ENCODE data around the gene CABP4. TPM values are rescaled to one million over a fixed set of nuclear protein-coding genes. Genes with fewer than 3 reads are reported as not detected.

CABP4 gene
- polyA plus RNA-seq, 1 donor, result 1.0 TPM

DNA sequence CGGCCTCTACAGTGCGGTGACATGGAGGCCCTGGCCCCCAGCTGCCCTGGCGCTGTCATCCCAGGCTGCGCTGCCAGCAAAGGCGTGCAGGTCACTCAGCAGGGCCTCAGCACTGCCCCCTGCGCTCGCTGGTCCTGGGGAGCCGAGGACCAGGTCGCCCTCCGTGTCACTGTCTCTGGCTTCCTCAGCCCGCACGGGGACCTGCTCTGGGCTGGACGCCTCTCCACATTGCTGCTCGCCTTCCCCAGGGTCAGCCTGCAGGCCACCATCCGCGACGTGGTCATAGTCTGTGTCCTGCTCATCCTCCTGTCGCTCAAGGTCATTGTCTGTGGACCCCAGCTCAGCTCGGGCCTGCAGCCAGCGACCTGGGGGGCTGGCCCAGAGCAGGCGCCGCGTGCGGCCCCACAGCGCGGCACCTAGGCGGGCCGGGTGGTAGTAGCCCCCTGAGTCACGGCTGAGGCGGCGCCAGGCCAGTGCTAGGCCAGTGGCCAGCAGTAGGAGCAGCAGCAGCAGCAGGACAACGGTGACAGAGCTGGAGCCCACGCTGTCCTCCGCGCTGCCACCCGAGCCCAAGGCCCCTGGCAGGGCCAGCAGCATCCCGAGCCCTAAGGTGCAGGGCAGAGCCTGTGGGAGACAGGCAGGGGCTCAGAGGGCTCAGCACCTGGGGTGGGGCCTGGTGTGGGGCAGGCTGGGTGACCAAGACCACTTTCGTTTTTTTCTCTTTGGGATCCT lies 19.3 kb upstream of the CABP4 start:
- no peak for DNase-seq

DNA sequence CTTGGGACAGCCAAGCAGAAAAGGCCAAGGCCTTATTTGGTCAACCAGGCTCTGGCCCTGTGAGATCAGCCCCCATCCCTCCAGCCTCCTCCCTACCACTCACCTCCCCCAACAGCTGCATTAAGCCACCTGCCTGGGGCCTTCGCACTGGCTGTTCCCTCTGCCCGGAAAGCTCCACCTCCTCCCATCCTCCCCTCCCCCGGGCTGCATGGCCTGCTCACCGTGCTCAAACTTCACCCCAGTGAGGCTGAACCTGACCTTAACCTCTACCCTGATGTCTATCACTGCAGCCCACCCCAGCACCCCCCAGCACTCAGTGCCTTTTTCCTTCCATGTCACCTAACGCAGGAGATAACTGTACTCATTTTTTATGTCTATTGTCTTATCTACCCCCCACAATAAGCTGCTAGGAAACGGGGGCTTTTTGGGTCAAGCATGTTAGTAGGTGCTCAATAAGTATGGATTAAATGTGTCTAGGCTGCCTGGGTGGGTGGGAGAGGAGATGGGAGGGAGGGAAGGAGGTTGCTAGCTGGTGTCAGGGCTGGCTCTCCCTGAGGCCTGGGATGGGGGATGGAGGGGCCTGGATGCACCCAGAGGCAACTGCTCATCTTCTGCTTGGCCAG lies 18.6 kb upstream of the CABP4 start:
- no peak for DNase-seq

DNA sequence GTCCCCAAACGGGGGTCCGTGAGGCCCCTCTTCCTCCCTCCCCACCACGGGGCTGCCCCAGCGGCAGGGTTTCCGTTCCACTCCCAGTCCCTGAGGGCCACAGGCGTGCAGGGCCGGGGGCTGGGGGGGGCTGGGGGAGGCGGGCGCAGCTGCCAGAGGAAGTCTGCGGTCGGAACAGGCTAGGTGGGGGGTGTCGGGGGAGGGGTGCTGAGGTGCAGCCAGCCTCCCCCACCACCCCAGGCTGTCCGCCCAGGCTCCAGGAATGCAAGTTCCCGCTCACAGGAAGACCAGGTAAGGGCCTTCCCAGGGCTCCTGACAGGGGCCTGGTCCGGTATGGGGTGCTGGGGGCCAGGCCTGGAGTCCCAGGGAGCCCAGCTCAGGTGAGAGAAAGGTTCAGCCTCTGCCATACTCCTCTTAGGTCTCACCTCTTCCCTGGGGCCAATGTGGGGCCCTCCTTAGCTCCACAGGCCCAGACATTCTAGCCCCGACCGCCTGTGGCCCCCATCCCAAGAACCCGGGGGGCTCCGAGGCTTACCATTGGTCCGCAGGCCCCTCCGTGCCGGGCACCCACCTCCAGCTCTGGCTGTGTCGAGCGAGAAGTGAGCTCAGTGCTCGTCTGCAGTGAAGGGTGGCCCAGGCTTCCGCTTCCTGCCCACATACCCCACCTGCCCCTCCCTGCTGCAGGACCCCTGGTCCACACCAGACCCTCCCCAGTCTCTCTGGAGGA lies 17.9 kb upstream of the CABP4 start, which contains the start of gene PTPRCAP:
Gene PTPRCAP (minus strand): TSS at position 601 of the 727 bp plus-strand sequence. CDS start 63 bp downstream, at position 538.
- no peak for DNase-seq

DNA sequence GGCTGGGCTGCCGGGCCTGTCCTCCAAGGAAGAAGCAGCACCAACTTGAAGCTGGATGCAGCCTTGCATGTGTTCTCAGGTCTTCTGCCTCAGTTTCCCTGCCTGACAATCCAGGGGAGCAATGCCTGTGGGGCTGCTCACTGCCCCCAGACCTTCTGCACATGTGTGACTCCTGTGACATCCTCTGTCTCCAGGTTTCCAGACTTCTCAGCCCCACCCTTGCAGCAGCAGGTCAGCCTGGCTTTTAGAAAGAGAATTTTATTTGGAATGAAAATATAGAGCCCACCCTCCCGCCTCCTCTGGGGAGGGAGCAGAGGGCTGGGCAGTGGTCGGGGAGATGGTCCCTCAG lies 17.4 kb upstream of the CABP4 start:
- no peak for DNase-seq

DNA sequence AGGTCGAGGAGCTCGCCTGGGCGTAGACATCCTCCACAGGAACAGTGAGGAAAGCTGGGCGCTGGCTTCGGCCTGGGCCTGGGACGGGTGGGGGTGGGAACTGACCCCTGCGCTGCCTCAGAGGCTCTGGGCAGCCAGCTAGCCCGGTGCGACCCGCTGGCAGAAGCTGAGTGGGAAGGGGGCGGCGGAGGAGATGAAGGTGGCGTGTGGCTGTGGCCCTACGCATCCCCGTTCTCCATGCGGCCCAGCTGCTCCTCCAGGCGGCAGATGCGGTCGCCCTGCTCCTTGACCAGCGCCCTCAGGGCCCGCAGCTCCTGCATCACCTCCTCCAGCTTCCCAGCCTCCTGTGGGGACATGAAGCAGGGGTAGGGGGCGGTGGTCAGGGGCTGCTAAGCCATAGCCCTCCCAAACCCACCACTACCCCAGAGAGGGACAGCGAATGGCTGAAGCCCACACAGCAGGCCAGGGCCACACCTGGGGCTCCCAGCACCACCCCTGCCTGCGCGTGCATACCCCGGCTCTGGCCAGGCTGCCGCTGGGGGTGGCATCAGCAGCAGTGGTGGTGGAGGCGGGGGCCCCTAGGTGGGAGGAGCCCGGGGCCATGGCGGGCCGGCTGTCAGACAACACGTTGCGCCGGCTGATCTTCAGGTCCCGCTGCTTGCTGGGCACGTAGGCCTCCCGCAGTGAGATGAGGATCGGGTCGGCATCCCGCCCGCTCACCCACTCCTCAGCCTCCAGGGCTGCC lies 16.8 kb upstream of the CABP4 start:
- DNase-seq, result no peak

DNA sequence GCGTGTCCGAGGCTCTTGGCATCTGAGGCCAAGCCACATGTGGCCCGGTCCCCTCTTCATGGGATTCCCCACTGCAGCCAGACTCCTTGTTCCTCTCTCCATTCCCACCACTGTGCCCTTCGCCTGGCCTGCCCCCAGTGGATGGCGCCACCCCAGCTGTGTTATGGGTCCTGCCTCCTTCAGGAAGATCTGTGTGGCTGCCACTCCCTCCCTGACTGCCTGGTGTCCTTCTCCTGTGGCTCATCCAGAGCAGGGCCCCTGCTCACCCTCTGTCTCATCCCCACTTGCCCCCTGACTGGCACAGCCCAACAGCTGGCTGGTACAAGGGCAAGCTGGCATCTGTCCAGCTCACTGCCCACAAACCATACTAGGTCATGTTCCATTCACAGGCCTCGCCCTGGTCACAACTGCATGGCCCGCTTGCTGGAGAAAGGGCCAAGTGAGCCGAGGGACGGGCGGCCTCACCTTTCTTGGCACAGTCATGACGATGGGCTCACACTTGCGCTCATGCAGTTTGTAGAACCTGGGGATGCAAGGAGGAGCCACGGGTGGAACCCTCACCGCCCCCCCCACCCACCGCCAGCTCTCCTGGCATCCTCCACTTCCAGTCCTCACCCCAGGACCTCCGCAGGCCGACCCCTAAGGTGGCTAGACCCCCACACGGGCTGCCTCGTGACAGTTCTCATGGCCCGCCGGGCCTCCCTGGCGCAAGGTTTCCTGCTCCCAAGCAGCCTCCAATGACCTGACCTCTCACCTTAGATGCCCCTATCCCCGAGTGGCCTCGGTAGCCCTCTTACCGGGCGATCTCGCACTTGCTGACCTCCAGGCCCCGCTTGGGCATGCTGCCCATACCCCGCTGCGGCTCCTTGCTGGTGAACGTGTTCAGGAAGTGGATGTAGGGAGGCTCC lies 15.6 kb upstream of the CABP4 start:
- no peak for DNase-seq

DNA sequence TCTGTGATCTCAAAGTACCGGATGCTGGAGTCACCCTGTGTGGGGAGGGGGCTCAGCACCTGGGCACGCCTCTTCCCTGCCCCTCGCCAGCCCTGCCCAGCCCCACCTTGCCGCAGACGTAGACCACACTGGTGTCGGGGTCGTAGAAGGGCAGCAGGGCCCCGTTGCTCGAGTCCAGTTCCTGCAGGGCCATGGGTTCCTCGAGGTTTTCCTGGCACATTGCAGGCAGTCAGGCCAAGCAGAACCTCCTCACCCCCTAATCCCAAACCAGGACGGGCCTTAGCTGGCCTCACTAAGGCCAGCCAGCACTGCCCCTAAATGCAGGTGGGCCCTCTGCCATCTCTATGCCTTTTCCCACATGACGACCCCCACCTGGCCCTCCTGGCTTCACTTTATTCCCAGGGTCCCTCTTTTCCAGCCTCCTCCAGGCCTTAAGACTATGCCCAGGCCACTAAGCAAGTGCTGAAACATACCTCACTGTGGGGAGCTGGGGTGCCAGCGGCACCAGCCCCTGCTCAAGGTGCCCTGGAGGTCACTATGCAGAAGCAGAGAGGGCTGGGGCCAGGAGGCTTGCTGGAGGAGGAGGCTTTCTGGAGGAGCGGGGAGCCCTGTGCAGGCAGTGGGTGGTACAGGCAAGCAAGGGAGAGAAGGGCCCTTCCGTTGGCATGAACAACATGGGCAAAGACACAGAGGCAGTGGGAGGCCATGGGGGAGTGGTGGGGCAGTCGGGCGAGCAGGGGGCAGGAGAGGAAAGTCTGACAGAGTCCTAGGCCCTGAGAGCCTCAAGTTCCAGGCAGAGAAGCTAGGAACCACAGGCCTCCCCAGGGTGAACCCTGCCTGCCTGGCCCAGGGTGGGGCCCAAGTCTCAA lies 14.7 kb upstream of the CABP4 start:
- DNase-seq, result no peak

DNA sequence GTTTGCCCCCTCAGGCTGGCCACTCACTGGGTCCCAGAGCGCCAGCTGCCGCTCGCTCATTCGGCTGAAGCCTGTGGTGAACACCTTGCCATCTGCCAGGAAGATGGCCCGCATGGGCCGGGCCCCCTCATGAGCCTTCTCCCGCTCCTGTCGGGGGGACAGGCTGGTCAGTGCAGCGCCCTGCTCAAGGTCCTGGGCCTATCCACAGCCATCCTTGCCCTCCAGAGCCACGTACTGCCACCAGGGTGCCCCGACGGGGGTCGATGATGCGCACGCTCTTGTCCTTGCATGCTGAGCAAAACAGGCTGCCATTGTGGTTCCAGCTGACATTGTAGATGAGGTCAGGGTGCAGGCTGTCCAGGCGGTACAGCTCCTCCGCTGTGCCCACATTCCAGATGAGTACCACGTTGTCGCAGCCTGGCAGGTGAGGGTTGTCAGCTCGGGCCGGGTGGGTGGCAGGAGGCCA lies 14.0 kb upstream of the CABP4 start:
- DNase-seq, result no peak

DNA sequence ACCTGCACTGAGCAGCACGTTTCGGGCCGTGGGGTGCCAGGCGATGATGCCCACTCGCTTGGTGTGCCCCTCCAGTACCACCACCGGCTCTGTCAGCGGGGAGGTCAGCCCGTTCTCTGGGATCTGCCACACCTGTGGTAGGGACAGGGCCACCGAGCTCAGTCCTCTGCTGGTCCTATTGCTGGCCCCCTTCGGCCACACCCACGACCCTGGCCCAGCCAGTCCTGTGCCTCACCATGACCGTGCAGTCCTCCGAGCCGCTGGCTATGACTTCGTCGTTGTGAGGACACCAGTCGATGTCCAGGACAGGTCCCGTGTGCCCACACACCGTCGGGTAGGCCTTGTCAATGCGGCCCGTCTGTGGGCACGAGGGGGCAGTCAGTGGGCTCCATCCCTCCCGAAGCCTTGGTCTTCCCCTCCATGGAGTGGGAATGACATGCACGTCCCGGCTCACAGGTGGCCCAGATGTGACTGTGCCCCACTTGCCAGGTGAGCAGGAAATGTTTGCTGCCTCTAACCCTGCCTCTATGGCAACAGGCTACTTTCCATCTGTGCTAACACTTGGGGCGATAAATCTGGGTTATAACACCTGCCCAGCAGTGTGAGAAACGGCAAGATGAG lies 13.3 kb upstream of the CABP4 start:
- no peak for DNase-seq

DNA sequence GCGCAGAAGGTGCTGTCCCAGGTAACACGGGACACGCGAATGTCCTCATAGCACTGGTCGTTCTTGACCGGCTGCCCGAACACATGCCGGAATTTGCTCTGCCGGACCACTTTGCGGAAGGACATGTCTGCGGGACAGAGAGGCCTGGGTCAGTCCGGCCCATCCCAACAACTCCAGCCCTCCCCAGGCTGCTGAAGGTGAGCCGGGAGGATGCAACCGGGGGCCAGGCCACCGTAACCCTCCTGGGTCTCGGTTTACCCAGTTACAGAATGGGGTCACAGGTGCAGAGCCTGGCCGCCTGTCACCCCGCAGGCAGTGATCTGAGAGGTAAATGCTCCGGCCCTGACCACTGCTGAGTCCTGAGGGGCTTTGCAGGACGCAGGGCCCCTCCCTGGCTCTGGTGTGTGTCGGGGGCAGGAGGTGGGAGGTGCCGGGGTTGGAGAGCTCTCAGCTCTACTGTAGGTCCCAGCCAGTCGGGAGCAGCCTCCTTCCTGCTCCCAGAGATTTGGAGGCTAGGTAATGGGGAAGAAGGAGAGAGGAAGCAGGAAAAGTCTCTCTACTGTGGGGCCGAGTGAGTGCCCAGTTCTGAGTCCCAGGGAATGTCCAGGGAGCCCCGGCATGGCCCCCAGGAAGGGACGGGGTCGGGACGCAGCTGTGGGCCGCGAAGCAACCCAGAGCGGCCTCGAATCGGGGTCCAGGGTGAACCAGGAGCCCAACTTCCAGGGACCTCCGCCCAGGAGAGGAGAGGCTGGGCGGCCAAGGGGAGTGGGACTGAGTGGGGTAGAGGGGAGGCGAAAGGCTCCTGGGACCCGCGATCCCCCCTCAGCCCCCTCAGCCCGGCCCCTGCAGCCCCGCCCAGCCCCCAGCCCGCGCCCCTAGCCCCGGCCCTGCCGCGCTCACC lies 12.4 kb upstream of the CABP4 start:
- no peak for DNase-seq

DNA sequence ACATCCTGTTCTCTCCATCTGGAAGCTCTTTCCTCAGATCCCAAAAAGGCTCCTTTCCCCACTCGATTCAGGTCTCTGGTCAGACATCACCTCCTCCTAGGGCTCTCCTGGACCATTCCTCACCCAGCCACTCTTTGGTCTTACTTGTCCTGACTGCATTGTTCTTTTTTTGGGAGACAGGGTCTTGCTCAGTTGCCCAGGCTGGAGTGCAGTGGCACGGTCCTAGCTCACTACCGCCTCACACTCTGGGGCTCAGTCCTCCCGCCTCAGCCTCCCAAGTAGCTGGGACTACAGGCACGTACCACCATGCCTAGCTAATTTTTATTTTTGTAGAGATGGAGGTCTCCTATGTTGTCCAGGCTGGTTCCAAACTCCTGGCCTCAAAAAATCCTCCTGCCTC lies 9.6 kb upstream of the CABP4 start:
- DNase-seq, result no peak

DNA sequence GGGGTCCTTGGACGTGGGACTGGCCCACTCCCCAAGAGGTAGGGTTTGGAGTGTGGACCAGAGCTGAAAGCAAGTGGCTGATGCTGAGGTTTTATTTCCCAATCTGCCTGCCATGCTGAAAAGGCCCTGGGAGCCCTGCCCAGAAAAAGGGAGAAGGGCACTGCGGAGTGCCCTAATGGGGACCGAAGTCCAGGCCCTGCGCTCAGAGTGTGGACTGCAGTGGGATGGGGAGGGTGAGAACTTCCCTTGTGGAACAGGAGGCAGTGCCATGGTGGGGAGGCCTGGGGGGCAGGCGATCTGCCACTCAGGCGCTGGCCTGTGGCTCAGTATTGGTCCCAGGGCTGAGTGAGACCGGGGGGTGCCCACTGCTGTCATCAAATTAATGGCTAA lies 6.9 kb upstream of the CABP4 start:
- DNase-seq, result no peak

DNA sequence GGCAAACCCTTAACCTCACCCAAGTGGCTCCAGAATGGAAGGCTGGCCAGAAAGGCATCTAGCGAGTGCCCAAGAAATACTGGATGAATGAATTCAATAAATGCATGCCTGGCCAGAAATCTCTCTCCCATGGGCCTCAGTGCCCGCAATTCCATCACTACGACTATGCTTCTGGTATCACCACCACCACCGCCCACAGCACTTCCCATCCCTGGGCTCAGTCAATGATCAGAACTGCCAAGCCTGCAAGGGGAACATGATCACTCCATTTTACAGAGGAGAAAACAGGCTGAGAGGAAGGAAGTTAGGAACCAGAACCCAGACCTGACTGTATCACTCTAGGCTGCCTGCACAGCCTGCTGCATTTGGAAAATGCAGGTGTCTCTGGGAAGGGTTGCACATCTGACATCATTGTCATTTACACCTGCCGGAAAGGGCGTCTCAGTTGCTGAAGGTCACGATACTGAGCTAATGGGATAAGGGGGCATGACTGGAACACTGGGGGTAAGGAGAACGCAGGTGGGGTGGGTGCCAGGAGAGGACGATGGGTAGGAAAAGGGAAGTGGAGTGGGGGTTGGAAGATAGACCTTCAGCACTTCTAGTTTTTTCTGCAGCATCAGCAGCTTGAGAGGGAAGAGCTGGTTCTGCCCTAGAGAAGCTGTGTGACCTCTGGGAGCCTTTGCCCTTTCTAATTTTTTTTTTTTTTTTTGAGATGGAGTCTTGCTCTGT lies 5.9 kb upstream of the CABP4 start:
- no peak for DNase-seq

DNA sequence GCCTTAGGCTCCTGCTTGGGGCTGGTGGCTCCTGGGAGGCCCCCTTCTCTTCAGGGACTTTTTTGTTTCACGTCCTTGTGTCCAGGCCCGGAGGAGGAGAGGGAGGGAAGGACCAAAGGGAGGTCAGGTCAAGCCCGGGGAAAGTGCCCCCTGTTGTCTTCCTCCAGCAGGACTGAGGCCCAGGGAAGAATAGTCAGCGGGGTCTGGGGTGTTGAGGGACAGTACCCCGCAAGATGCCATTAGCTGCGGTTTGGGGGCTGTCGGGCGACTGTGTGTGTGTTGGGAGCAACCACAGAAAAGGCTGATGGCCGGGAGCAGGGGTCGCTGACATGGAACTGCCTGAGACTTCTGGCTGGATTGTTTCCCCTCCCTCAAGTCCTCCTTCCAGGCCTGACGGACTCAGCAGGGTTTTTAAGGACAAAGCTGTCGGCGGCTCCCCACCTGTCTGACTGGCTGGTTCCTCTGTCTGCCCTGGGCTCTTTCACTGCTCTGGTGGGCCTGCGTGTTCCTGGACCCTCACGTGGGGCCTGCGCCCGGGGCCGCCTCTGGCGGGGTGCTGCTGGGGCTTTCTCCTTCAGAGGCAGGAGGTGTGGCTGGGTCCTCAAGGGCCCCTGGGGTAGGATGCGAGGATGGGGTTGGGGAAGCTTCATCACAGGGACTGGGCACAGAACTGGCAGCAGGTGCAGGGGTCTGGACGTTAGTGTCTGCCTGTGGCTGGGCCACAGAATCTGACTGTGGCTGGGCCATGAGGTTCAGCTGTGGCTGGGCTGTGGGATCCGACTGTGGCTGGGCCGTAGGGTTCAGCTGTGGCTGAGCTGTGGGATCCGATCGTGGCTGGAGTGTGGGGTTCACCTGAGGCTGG lies 4.1 kb upstream of the CABP4 start:
- DNase-seq, result no peak

DNA sequence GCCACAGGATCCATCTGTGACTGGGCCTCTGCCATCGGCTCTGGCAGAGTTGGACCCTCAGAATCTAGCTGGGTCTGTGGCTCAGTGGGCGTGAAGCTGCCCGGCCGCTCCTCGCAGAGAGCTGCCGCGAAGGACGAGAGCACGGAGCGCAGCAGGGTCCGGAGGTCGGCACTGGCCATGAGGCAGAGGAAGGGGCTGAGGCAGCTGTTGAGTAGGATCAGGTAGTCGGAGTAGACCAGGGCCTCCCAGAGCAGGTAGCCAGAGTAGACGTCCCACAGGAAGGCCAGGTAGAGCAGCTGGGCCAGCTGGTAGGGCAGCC lies 3.5 kb upstream of the CABP4 start:
- DNase-seq, result no peak

DNA sequence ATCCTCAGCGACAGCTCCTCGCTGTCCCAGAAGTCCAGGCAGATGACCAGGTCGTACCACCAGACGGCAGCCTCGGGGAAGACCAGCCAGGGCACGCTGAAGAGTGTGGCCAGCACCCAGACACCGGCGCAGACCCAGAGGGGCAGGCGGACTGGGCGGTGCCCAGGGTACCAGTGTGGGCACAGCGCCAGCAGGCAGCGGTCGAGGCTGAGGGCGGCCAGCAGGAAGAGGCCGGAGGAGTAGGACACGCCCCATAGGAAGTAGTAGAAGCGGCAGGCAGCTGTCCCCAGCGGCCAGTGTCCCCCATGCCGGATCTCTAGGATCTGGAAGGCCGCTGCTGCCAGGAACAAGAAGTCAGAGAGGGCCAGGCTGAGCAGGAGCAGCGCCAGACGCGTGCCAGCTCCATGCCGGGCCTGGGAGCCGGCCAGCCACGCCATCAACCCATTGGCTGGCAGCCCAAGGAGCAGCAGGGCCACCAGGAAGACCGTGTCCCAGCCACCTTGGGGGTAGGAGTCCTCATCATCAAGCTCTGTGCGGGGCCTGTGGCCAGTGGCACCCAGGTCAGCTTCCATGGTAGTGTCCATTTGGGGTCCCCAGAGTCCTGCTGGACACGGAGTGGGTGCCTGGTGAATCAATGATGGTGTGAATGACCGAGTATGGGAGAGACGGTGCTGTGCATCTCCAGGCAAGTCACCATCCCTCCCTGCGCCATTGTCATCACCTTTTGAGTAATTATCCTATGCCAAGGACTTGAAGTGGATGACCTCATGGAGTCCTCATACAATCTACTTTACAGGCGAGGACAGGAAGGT lies 2.8 kb upstream of the CABP4 start, which contains the start of gene GPR152:
Gene GPR152 (minus strand): TSS at position 589 of the 812 bp plus-strand sequence. CDS start 5 bp downstream, at position 584.
- no peak for DNase-seq
